GM18517 (cell line): ENCODE measurements around the gene CD68.
A peak's percentile ranks its signal among the peaks of the same experiment; 100 is the strongest.

Source experiments
- ATAC-seq: cut with Tn5 transposase; IDR thresholded peaks from one replicate; pipeline ENCODE4 v1.9.1; 2021; ENCODE audit warnings: mild to moderate bottlenecking, moderate library complexity; ENCODE audit not compliant: unreplicated experiment

CD68 gene

GRCh38 chr17:7558544-7559319, 20.7 kb upstream of the CD68 start, which contains the start of gene TNFSF13:
Gene TNFSF13 (plus strand): TSS chr17:7558750. CDS start chr17:7559040, 290 bp downstream.
- no peak for ATAC-seq

DNA sequence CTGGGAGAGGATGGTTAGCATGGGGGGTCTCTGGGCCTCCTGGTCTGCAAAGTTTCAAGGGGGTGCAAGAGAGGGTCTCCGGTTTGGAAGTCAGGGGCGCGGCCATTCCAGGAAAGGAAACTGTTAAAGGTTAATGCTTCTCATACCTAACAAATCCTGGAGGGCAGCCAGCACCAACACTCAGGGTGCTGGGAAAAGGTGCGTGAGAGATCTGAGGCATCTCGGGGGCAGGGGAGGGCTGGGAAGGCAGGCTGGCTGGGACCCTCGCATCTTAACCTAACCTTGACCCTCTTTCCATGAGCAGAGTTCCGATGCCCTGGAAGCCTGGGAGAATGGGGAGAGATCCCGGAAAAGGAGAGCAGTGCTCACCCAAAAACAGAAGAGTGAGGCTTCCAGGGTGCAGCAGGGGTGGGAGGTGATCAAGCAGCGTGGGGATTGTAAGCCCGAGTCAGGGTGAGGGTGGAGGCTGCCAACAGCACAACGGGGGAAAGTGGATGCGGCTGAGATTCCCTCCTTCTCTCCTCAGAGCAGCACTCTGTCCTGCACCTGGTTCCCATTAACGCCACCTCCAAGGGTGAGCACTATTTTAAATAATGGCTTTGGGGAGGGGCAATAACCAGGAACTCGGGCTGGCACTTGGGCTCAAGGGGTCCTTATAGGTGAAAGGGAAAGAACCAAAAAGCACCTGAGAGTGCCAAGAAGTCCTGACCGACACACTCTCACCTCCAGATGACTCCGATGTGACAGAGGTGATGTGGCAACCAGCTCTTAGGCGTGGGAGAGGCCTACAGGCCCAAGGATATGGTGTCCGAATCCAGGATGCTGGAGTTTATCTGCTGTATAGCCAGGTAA, 19.9 kb upstream of the CD68 start:
- no peak for ATAC-seq

GRCh38 chr17:7560172-7561027, 19.0 kb upstream of the CD68 start:
- ATAC-seq, result no peak

- ATAC-seq, result peak; percentile 59
Observed at GRCh38 chr17:7561028-7561575, 18.3 kb upstream of the CD68 start.

DNA sequence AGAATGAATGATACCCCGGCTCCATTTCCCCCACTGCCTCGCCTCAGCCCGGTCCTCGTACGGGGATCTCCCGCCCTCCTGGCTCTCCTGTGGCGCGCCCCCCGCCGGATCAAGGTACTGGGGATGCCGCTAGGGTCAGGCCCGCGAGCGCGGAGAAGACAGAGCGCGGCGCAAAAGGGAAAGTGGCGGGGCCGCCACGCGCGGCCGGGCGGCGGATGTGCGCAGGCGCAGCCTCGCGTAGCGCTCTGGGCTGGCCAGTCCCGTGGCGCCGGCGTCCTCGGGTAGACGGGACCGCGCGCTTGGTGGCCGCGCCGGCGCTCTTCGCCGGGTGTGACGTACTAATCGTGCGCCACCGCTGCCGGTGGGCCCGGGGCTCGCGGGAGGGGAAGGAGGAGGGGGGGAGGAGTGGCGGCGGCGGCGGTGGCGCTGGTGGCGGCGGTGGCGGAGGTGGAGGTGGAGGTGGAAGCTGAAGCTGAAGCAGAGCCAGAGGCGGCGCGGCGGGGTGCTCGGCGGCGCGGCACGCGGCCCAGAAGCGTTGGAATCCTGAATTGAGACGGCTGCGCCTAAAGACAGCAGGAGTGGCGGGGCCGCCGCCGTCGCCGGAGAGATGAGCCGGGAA, 17.7 kb upstream of the CD68 start, which contains the start of gene SENP3:
Gene SENP3 (plus strand): TSS at position 331 of the 619 bp plus-strand sequence. CDS start 1,158 bp downstream, outside the sequence.
- ATAC-seq, result peak; percentile 54

DNA sequence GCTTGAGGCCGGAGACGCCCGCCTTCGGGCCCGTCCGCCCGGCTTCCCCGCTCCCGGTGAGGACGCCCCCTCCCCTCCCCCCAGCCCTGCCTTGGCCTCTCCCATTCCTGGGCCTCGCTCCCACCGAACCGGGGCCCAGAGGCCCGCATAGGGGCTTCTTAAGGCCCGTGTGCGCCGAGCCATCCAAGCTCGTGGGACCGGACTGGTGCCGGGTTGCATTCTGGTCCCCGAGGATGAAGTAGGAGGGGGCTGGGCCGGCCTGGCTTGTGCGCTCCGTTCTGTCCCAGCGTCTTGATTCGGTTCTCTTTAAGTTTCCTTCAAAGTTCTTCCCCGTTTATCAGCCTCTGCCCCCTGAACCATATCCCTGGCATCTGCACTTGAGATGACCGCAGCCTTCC, 17.2 kb upstream of the CD68 start:
- no peak for ATAC-seq

- ATAC-seq, result no peak
Observed at GRCh38 chr17:7563115-7563869, 16.1 kb upstream of the CD68 start.

GRCh38 chr17:7569571-7569970, 9.9 kb upstream of the CD68 start:
- no peak for ATAC-seq

DNA sequence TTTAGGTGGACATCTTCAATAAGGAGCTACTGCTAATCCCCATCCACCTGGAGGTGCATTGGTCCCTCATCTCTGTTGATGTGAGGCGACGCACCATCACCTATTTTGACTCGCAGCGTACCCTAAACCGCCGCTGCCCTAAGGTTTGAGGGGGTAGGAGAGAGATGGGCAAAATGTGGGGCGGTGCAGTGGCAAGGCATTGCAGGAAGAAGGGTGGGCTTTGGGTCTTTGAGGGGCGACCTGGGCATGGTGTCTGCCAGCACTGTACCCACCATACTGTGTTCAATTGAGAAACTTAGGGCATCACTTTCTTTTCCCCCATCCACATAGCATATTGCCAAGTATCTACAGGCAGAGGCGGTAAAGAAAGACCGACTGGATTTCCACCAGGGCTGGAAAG, 9.1 kb upstream of the CD68 start:
- no peak for ATAC-seq

DNA sequence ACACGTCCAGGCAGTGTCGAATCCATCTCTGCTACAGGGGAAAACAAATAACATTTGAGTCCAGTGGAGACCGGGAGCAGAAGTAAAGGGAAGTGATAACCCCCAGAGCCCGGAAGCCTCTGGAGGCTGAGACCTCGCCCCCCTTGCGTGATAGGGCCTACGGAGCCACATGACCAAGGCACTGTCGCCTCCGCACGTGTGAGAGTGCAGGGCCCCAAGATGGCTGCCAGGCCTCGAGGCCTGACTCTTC, 7.2 kb upstream of the CD68 start:
- ATAC-seq, result no peak

GRCh38 chr17:7572588-7573323, 6.7 kb upstream of the CD68 start:
- peak; percentile 80 for ATAC-seq

GRCh38 chr17:7573324-7574080, 5.9 kb upstream of the CD68 start:
- ATAC-seq, result no peak

DNA sequence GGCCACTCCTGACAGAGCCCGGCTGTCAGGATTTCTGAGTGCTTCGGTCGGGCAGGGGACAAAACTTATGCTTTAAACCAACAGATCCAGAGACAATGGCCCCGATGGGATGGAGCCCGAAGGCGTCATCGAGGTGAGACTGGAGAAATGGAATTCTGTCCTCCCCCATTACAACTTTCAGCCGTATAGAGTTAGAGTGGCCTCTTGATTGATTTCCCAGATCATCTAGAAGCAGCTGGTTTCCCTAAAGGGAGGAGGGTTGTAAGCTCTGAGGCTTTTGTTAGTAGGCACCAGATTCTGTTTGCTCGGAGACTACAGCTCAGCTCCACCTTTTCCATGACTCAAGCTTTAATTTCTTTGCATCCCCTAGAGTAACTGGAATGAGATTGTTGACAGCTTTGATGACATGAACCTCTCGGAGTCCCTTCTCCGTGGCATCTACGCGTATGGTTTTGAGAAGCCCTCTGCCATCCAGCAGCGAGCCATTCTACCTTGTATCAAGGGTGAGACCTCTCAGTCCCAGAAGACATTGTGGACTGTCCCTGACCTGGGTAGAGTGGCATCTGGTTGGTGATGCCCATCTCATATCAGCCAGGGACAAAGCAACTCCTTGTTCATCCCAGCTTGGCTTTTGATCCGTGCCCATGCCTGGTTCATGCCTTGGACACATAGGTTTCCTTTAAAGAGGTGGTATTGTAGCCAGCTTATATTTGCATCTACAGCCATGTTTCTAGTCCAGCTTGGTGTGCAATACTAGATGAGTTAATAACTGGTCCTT, 5.1 kb upstream of the CD68 start:
- no peak for ATAC-seq

GRCh38 chr17:7575481-7575883, 4.0 kb upstream of the CD68 start:
- no peak for ATAC-seq

- ATAC-seq, result no peak
Observed at GRCh38 chr17:7575959-7576358, 3.5 kb upstream of the CD68 start.

DNA sequence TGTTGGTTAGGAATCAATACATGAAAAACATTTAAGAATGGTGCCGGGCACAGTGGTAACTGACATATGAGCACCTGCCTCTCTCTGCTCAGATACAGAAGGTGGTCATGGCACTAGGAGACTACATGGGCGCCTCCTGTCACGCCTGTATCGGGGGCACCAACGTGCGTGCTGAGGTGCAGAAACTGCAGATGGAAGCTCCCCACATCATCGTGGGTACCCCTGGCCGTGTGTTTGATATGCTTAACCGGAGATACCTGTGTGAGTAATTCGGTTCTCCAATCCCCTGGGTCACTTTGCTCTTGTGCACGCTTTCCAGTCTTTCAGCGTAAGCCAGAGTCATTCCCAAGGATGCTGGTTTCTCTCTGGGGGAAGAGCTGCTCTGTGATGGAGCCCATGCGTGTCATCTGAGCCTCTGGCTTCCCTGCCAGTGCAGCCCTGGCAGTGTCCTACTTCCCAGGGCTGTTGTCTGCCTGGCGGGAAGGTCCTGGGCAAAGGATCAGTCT, 3.0 kb upstream of the CD68 start:
- ATAC-seq, result no peak
